HEK293 (cell line): ENCODE data around the gene TNFRSF11A.

Experiments
- CTCF ChIP-seq: fragments of 450-650 bp; formaldehyde crosslinking; IDR thresholded peaks from 2 replicates; pipeline ENCODE4 v1.5.1; 2016; ENCODE audit warnings: missing biosample characterization, missing genetic modification characterization
- PBX3 ChIP-seq: sonication (generic); formaldehyde crosslinking; IDR thresholded peaks from 2 replicates; pipeline ENCODE4 v1.8.1; 2022; ENCODE audit warnings: mild to moderate bottlenecking, moderate library complexity, missing genetic modification reagents
- YY2 ChIP-seq: fragments of 450-650 bp; formaldehyde crosslinking; IDR thresholded peaks from 2 replicates; pipeline ENCODE4 v1.5.1; 2016; ENCODE audit warnings: missing biosample characterization, missing genetic modification characterization
- ZNF121 ChIP-seq: fragments of 450-650 bp; formaldehyde crosslinking; IDR thresholded peaks from 2 replicates; pipeline ENCODE4 v1.5.1; 2016; ENCODE audit warnings: missing biosample characterization, missing genetic modification characterization
- ZNF19 ChIP-seq: fragments of 450-650 bp; formaldehyde crosslinking; IDR thresholded peaks from 2 replicates; pipeline ENCODE4; 2016; ENCODE audit warnings: missing biosample characterization, missing genetic modification characterization, low read depth
- ZNF239 ChIP-seq: fragments of 450-650 bp; formaldehyde crosslinking; IDR thresholded peaks from 2 replicates; pipeline ENCODE4 v1.5.1; 2016; ENCODE audit warnings: missing biosample characterization, missing genetic modification characterization
- ZNF76 ChIP-seq: fragments of 450-650 bp; formaldehyde crosslinking; IDR thresholded peaks from 2 replicates; pipeline ENCODE4; 2016; ENCODE audit warnings: low read depth, missing biosample characterization, missing genetic modification characterization, borderline replicate concordance
- ZNF777 ChIP-seq: fragments of 450-650 bp; formaldehyde crosslinking; IDR thresholded peaks from 2 replicates; pipeline ENCODE4 v1.5.1; 2017; ENCODE audit warnings: missing biosample characterization, missing genetic modification characterization, borderline replicate concordance

GRCh38 chr18:62340996-62341395 is 15.9 kb downstream of the TNFRSF11A start:
- no peak for TF ChIP-seq PBX3
- no peak for TF ChIP-seq ZNF239
- TF ChIP-seq YY2: no peak
- no peak for TF ChIP-seq CTCF
- no peak for TF ChIP-seq ZNF121 (tag by site-specific recombination)
- TF ChIP-seq ZNF19 (tag by site-specific recombination): no peak
- TF ChIP-seq ZNF777 (tag by site-specific recombination): no peak
- TF ChIP-seq ZNF76 (tag by site-specific recombination): no peak
